AG04450 (cell line): ENCODE results near the gene CHST5. TPM values are rescaled to one million over a fixed set of nuclear protein-coding genes. Genes with fewer than 3 reads are reported as not detected.

Source experiments
- CTCF ChIA-PET: fragments of 300-600, 350-600 bp; formaldehyde crosslinking; extraction: SDS; loops from one replicate; lab custom pipeline; 2022; ENCODE audit warnings: antibody characterized with exemption, inconsistent platforms; lab: Charles Lee
- POLR2A ChIA-PET: fragments of 350-600 bp; formaldehyde crosslinking; extraction: SDS; loops from one replicate; lab custom pipeline; 2021; ENCODE audit warnings: antibody characterized with exemption, inconsistent platforms; lab: Yijun Ruan, JAX
- DNase-seq: peaks from one replicate; pipeline ENCODE4 v3.0.0-alpha.2; 2011; ENCODE audit warnings: low read depth, low spot score
- H3K27ac ChIP-seq: one replicate; pipeline ENCODE4 v1.5.1; 2012; ENCODE audit warnings: low read depth, low read length, control low read depth
- H3K27me3 ChIP-seq: one replicate; pipeline ENCODE4 v1.6.0; 2012; ENCODE audit warnings: low read length; ENCODE audit not compliant: control insufficient read depth, insufficient read depth
- H3K4me3 ChIP-seq: 2 replicates; pipeline ENCODE4 v1.5.1; 2011; ENCODE audit warnings: mild to moderate bottlenecking, low read depth, low read length, control low read depth
- H3K9me3 ChIP-seq: 2 replicates; pipeline ENCODE4 v1.5.1; 2012; ENCODE audit warnings: low read length; ENCODE audit not compliant: control insufficient read depth, insufficient read depth
- polyA plus RNA-seq: library from polyadenylated mRNA; depleted of rRNA; stranded (reverse); fragments of >200 nt; gene quantifications from 2 replicates; pipeline ENCODE4 v1.2.3, GENCODE V29; 2011
- TF ChIP-seq, protein P1 (sequence below): IDR thresholded peaks from 2 replicates; pipeline ENCODE4 v1.5.1; 2011; ENCODE audit warnings: low read depth, low read length, control low read depth, inconsistent platforms

CHST5 gene
- polyA plus RNA-seq, 1 experiment, result not detected

DNA sequence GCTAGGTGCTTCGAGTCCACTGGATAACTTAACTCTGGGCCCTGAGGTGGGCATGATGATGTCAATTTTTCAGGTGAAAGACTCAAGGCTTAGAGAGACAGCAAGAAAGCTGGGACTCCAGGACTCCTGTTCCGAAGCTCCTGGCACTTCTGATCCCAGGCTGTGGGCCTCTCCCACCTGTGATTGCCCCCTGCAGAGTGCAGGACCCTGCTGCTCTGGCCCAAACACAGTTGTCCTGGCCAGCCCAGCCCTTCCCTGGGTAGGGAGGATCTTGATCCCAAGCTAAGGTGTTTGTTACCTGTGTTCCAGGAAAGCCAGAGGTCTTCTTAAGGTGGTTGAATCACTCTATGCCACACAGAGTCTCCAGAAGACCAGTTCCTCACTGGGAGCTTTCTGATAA lies 3.1 kb downstream of the CHST5 start:
- no peak for DNase-seq
- H3K27me3 ChIP-seq, result peaks cover 14% of the 10 kb centered on the region
- H3K27ac ChIP-seq, result no peak overlapping the region
- H3K9me3 ChIP-seq, result peaks cover 9% of the 10 kb centered on the region; the same call in 1 of the 2 replicates
- POLR2A ChIA-PET, result no interaction called here
- TF ChIP-seq, protein P1, sequence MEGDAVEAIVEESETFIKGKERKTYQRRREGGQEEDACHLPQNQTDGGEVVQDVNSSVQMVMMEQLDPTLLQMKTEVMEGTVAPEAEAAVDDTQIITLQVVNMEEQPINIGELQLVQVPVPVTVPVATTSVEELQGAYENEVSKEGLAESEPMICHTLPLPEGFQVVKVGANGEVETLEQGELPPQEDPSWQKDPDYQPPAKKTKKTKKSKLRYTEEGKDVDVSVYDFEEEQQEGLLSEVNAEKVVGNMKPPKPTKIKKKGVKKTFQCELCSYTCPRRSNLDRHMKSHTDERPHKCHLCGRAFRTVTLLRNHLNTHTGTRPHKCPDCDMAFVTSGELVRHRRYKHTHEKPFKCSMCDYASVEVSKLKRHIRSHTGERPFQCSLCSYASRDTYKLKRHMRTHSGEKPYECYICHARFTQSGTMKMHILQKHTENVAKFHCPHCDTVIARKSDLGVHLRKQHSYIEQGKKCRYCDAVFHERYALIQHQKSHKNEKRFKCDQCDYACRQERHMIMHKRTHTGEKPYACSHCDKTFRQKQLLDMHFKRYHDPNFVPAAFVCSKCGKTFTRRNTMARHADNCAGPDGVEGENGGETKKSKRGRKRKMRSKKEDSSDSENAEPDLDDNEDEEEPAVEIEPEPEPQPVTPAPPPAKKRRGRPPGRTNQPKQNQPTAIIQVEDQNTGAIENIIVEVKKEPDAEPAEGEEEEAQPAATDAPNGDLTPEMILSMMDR, result no peak
- CTCF ChIA-PET, result interaction anchor here (1.0 to 2.0 kb wide), 2 partner anchors 15 to 68 kb away, joined by 4 to 13 read pairs; no protein-coding TSS in a partner anchor
- H3K4me3 ChIP-seq, result no peak overlapping the region

DNA sequence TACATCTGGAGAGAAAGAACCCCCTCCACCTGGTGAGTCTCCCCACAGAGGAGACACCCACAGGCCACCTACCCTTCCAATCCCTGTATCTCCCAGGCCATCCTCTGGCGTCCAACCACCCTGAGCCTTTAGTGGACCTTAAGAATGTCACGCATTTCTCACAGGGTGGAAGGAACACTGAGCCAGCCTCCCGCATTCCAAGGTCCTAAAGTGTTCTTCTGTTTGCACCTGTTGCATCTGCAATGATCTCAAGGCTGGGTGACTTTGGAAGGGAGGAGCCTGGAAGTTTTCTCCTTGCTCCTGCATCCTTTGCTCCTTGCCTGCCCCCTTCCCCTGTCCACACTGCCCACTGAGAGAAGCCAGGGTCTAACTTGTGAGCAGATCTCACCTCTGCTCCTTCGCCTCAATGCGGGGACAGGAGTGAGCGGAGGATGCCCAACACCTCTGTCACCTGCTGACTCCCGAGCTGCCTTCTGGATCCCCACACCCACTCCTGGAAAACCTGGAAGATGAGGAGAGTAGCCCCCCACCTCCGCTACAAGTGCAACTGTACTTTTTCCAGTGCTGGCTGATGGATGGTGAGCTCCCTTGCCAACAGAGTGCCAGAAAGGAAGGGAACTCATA lies 3.7 kb downstream of the CHST5 start:
- POLR2A ChIA-PET, result no interaction called here
- no peak for DNase-seq
- CTCF ChIA-PET, result interaction anchor here (1.0 to 2.0 kb wide), 2 partner anchors 15 to 67 kb away, joined by 4 to 13 read pairs; no protein-coding TSS in a partner anchor
- no peak overlapping the region for H3K4me3 ChIP-seq
- peaks cover 9% of the 10 kb centered on the region; the same call in 1 of the 2 replicates for H3K9me3 ChIP-seq
- H3K27me3 ChIP-seq, result peaks cover 14% of the 10 kb centered on the region
- H3K27ac ChIP-seq, result no peak overlapping the region
- TF ChIP-seq, protein P1, result no peak

- DNase-seq, result no peak
- ChIA-PET POLR2A (no interaction called here), CTCF (no interaction called here)
- Histone ChIP-seq H3K4me3 (no peak overlapping the region), H3K27ac (no peak overlapping the region), H3K27me3 (peaks cover 11% of the 10 kb centered on the region), H3K9me3 (peaks cover 9% of the 10 kb centered on the region; the same call in 1 of the 2 replicates)
- TF ChIP-seq, protein P1, result no peak
Observed at GRCh38 chr16:75529959-75530358, 5.9 kb downstream of the CHST5 start.

- ChIA-PET CTCF (interaction anchor here (3.4 kb wide), 1 partner anchor 12 kb away, joined by 13 read pairs; no protein-coding TSS in a partner anchor), POLR2A (no interaction called here)
- H3K27ac ChIP-seq, result no peak overlapping the region
- TF ChIP-seq, protein P1, result no peak
- peaks cover 9% of the 10 kb centered on the region; the same call in 1 of the 2 replicates for H3K9me3 ChIP-seq
- H3K27me3 ChIP-seq, result peaks cover 11% of the 10 kb centered on the region
- no peak for DNase-seq
- no peak overlapping the region for H3K4me3 ChIP-seq
Observed at GRCh38 chr16:75529056-75529905, 6.6 kb downstream of the CHST5 start.
